GM18505 (cell line): ENCODE data around the gene SIRT1.
"Not testable (repeated sequence)": the region's sequence is repeated elsewhere in the genome, so short reads cannot be mapped to it uniquely, and the experiment has no call there.

Source experiments
- ATAC-seq: cut with Tn5 transposase; IDR thresholded peaks from one replicate; pipeline ENCODE4 v1.9.1; 2021; ENCODE audit not compliant: unreplicated experiment
- POLR2A ChIP-seq: IDR thresholded peaks from 4 replicates; pipeline ENCODE4 v1.6.1; 2011; ENCODE audit warnings: borderline replicate concordance; ENCODE audit not compliant: insufficient read depth, insufficient read length; ENCODE audit errors: extremely low read depth

SIRT1 gene

DNA sequence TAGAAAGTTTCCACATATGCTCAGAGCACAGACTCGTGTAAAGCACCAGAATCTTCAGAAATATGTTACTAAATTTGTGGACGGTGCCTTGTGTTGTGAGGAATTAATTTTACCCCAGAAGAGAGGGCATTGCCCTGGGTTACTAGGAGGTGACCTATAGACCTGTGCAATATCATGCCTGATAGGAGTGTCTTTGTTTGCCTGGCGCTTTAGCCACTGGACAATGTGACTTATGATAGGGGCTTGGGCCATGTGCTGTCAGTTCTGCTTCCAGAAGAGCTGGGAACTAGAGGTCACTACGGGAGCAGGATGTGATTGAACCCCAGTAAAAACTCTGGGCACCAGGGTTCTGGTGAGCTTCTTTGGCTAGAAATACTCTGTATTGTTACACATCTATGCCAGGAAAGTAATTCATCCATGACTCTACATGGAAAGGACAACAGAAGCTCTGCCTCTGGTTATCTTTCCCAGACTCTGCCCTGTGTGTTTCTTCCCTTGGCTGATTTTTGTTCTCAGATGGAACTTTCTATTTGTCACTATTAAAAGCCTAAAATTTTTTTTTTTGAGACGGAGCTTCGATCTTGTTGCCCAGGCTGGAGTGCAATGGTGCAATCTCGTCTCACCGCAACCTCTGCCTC lies 75.5 kb downstream of the SIRT1 start:
- ATAC-seq, result no peak

DNA sequence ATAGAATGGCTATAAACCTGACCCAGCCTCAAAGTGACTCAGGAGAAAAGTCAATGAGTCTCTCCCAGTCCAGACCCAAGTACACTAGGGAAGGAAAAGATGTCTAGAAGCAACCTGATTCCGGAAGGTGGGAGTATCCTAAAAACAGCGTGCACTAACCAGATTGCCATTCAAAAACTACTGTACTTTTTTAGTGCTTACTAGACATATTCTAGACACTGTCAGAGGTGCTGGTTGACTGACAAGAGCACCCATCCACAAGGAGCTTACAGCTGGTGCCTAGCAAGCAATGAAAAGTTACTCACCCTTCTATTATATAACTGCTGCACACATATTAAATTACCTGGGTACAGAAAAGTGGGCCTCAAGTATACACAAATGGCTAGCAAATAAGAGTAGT lies 81.0 kb downstream of the SIRT1 start:
- TF ChIP-seq POLR2A, result no peak
- no peak for ATAC-seq

More for the DNA sequence above, 75.5 kb downstream of the SIRT1 start:
- TF ChIP-seq POLR2A, result no peak

DNA sequence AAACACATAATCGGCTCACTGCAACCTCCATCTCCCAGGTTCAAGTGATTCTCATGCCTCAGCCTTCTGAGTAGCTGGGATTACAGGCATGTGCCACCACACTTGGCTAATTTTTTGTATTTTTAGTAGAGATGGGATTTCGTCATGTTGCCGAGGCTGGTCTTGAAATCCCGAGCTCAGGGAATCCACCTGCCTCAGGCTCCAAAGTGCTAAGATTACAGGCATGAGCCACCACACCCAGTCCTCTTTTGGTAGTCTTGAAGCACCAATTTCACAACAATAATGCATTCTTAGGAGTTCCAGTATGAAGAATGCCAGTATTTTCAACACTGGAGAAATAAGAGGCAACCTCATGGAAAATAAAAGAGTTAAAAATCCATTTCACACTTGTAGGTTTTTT lies 81.6 kb downstream of the SIRT1 start:
- not testable (repeated sequence) for ATAC-seq
